Osteoblast (primary cell): ENCODE data around the gene GNLY. TPM values are rescaled to one million over a fixed set of nuclear protein-coding genes. Genes with fewer than 3 reads are reported as not detected.
A peak's percentile ranks its signal among the peaks of the same experiment; 100 is the strongest.

Experiments
- DNase-seq: peaks from one replicate; pipeline ENCODE4 v3.0.0; 2011; ENCODE audit warnings: low spot score, mixed read lengths; ENCODE audit not compliant: insufficient read length; ENCODE audit errors: missing footprints
- H2AFZ ChIP-seq: 2 replicates; pipeline ENCODE4 v1.6.0; 2011; ENCODE audit warnings: mild to moderate bottlenecking, low read length
- H3K27ac ChIP-seq: 2 replicates; pipeline ENCODE4 v1.5.1; 2011; ENCODE audit warnings: mild to moderate bottlenecking, low read depth, low read length, moderate library complexity
- H3K27me3 ChIP-seq: 2 replicates; pipeline ENCODE4 v1.6.0; 2012; ENCODE audit warnings: mild to moderate bottlenecking, control low read depth, inconsistent platforms, low read length, moderate library complexity; ENCODE audit not compliant: insufficient read depth
- H3K36me3 ChIP-seq: 2 replicates; pipeline ENCODE4 v1.5.1; 2011; ENCODE audit warnings: mild to moderate bottlenecking, low read length, control low read depth, moderate library complexity; ENCODE audit not compliant: insufficient read depth
- H3K4me1 ChIP-seq: 2 replicates; pipeline ENCODE4 v1.5.1; 2011; ENCODE audit warnings: mild to moderate bottlenecking, low read length, control low read depth, moderate library complexity; ENCODE audit not compliant: insufficient read depth
- H3K4me2 ChIP-seq: 2 replicates; pipeline ENCODE4 v1.6.0; 2011; ENCODE audit warnings: mild to moderate bottlenecking, low read length; ENCODE audit not compliant: insufficient read depth
- H3K4me3 ChIP-seq: fragments of 200-600 bp; sonication (generic); 3 replicates; pipeline ENCODE4 v1.5.1; 2012; ENCODE audit warnings: mild to moderate bottlenecking, low read length, inconsistent platforms; ENCODE audit not compliant: insufficient read depth
- H3K79me2 ChIP-seq: 2 replicates; pipeline ENCODE4 v1.6.0; 2012; ENCODE audit warnings: mild to moderate bottlenecking, low read length, control low read depth, inconsistent platforms; ENCODE audit not compliant: insufficient read depth
- H3K9me3 ChIP-seq: 2 replicates; pipeline ENCODE4 v1.5.1; 2011; ENCODE audit warnings: low read depth, low read length, control low read depth
- H4K20me1 ChIP-seq: 2 replicates; pipeline ENCODE4 v1.6.0; 2012; ENCODE audit warnings: mild to moderate bottlenecking, low read length, control low read depth; ENCODE audit not compliant: insufficient read depth
- total RNA-seq: library from RNA; depleted of rRNA; stranded (reverse); fragments of >200 nt; gene quantifications from 2 replicates; pipeline ENCODE4 v1.2.3, GENCODE V29; 2012
- TF ChIP-seq, protein P1 (sequence below): IDR thresholded peaks from 2 replicates; pipeline ENCODE4 v1.5.1; 2011; ENCODE audit warnings: mild to moderate bottlenecking, low read depth, low read length, moderate library complexity; ENCODE audit errors: extremely low read depth

The GNLY gene
- total RNA-seq, 1 donor, result not detected

DNA sequence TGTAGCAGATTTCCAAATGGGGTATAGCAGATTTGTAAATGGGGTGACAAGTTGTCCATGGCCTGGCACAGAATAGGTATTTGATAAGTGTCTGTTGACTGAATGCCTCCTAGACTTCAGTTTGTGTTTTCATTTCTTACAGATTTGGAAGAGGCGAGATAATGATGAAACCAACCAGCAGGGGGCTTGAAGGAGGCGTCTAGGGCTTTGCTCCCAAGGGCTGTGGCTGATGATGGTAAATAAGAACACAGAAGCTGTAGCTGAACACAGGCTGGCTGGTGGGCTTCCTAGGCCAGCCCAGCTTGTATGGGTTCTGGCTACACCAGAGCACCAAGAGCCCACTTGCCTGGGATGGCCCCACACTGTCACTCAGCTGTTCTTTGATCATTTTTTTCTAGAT lies 45.5 kb upstream of the GNLY start:
- Histone ChIP-seq H3K36me3 (peaks cover 68% of the 10 kb centered on the region), H4K20me1 (no peaks in the 10 kb centered on the region), H3K4me2 (no peak overlapping the region), H3K4me1 (peaks cover 38% of the 10 kb centered on the region), H3K27me3 (no peaks in the 10 kb centered on the region), H3K79me2 (no peaks in the 10 kb centered on the region), H3K9me3 (no peaks in the 10 kb centered on the region), H2AFZ (no peak overlapping the region), H3K4me3 (no peak overlapping the region), H3K27ac (peak overlapping the region; percentile 88)
- TF ChIP-seq, protein P1, sequence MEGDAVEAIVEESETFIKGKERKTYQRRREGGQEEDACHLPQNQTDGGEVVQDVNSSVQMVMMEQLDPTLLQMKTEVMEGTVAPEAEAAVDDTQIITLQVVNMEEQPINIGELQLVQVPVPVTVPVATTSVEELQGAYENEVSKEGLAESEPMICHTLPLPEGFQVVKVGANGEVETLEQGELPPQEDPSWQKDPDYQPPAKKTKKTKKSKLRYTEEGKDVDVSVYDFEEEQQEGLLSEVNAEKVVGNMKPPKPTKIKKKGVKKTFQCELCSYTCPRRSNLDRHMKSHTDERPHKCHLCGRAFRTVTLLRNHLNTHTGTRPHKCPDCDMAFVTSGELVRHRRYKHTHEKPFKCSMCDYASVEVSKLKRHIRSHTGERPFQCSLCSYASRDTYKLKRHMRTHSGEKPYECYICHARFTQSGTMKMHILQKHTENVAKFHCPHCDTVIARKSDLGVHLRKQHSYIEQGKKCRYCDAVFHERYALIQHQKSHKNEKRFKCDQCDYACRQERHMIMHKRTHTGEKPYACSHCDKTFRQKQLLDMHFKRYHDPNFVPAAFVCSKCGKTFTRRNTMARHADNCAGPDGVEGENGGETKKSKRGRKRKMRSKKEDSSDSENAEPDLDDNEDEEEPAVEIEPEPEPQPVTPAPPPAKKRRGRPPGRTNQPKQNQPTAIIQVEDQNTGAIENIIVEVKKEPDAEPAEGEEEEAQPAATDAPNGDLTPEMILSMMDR, result peak; percentile 79
- peak; percentile 73 for DNase-seq

- H3K27me3 ChIP-seq, result no peaks in the 10 kb centered on the region
- H3K9me3 ChIP-seq, result no peaks in the 10 kb centered on the region
- H3K79me2 ChIP-seq, result no peaks in the 10 kb centered on the region
- no peaks in the 10 kb centered on the region for H4K20me1 ChIP-seq
- H3K4me2 ChIP-seq, result peak overlapping the region; percentile 52
- peaks cover 64% of the 10 kb centered on the region for H3K36me3 ChIP-seq
- TF ChIP-seq, protein P1, result no peak
- H2AFZ ChIP-seq, result no peak overlapping the region
- no peak overlapping the region for H3K4me3 ChIP-seq
- H3K27ac ChIP-seq, result peak overlapping the region; percentile 88
- DNase-seq, result peak; percentile 78
- peaks cover 42% of the 10 kb centered on the region for H3K4me1 ChIP-seq
Observed at GRCh38 chr2:85649201-85650190, 44.7 kb upstream of the GNLY start.

GRCh38 chr2:85650456-85650855 lies 43.7 kb upstream of the GNLY start:
- no peak overlapping the region for H2AFZ ChIP-seq
- no peaks in the 10 kb centered on the region for H4K20me1 ChIP-seq
- H3K27me3 ChIP-seq, result no peaks in the 10 kb centered on the region
- no peak overlapping the region for H3K4me3 ChIP-seq
- peaks cover 56% of the 10 kb centered on the region for H3K36me3 ChIP-seq
- TF ChIP-seq, protein P1, result no peak
- no peak for DNase-seq
- H3K9me3 ChIP-seq, result no peaks in the 10 kb centered on the region
- peaks cover 44% of the 10 kb centered on the region for H3K4me1 ChIP-seq
- peak overlapping the region; percentile 35 for H3K27ac ChIP-seq
- no peak overlapping the region for H3K4me2 ChIP-seq
- no peaks in the 10 kb centered on the region for H3K79me2 ChIP-seq

DNA sequence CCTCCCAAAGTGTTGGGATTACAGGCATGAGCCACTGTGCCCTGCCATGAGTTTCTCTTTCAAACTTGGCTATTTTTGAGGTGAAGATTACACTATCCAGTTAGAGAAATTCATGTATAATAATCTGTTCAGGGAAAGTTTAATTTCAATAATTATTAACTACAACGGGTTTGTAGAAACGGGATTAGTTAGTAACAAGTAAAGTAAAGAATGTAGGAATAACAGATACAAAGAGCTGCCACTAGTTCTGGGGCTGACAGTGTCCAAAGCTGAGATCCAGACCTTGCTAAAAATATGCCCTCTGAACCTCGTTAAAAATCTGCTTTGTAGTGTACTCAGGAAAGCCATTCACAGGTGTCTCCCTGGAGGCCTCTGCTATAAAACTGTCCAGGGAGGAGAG lies 43.1 kb upstream of the GNLY start:
- no peaks in the 10 kb centered on the region for H3K79me2 ChIP-seq
- H3K27me3 ChIP-seq, result no peaks in the 10 kb centered on the region
- DNase-seq, result no peak
- peaks cover 49% of the 10 kb centered on the region for H3K36me3 ChIP-seq
- H3K4me1 ChIP-seq, result peaks cover 49% of the 10 kb centered on the region
- no peaks in the 10 kb centered on the region for H3K9me3 ChIP-seq
- H2AFZ ChIP-seq, result no peak overlapping the region
- TF ChIP-seq, protein P1, result no peak
- no peak overlapping the region for H3K4me2 ChIP-seq
- no peak overlapping the region for H3K4me3 ChIP-seq
- no peaks in the 10 kb centered on the region for H4K20me1 ChIP-seq
- no peak overlapping the region for H3K27ac ChIP-seq
